H9 (cell line): ENCODE data around the gene MYO18B. TPM values are rescaled to one million over a fixed set of nuclear protein-coding genes. Genes with fewer than 3 reads are reported as not detected.

Experiments used
- DNase-seq: peaks from one replicate; pipeline ENCODE4 v3.0.0-alpha.2; 2017
- H2AFZ ChIP-seq: one replicate; pipeline ENCODE4 v1.6.1; 2013; ENCODE audit warnings: mild to moderate bottlenecking, low read length, control low read depth, moderate library complexity
- H2AK5ac ChIP-seq: 2 replicates; pipeline ENCODE4 v1.6.1; 2013; ENCODE audit warnings: low read length, control low read depth, mixed read lengths; ENCODE audit not compliant: insufficient read length
- H2BK120ac ChIP-seq: one replicate; pipeline ENCODE4 v1.6.1; 2013; ENCODE audit warnings: low read depth, mild to moderate bottlenecking, low read length, control low read depth, inconsistent platforms; ENCODE audit not compliant: poor library complexity, severe bottlenecking
- H2BK12ac ChIP-seq: 2 replicates; pipeline ENCODE4 v1.6.1; 2013; ENCODE audit warnings: low read length, control low read depth, mixed read lengths, low read depth; ENCODE audit not compliant: insufficient read length
- H2BK15ac ChIP-seq: 2 replicates; pipeline ENCODE4 v1.6.1; 2013; ENCODE audit warnings: low read depth, low read length, control low read depth
- H2BK20ac ChIP-seq: one replicate; pipeline ENCODE4 v1.6.1; 2013; ENCODE audit warnings: low read depth, mild to moderate bottlenecking, low read length, control low read depth, inconsistent platforms; ENCODE audit not compliant: poor library complexity, severe bottlenecking
- H2BK5ac ChIP-seq: 2 replicates; pipeline ENCODE4 v1.6.1; 2013; ENCODE audit warnings: low read length, control low read depth, mixed read lengths; ENCODE audit not compliant: insufficient read length
- H3K14ac ChIP-seq: 2 replicates; pipeline ENCODE4 v1.6.1; 2013; ENCODE audit warnings: low read length, control low read depth; ENCODE audit not compliant: insufficient read depth
- H3K18ac ChIP-seq: 2 replicates; pipeline ENCODE4 v1.6.1; 2013; ENCODE audit warnings: low read depth, mild to moderate bottlenecking, mixed read lengths, low read length, control low read depth; ENCODE audit not compliant: insufficient read length
- H3K23ac ChIP-seq: 2 replicates; pipeline ENCODE4 v1.6.1; 2013; ENCODE audit warnings: low read length, control low read depth, mixed read lengths, low read depth; ENCODE audit not compliant: insufficient read length
- H3K23me2 ChIP-seq: 2 replicates; pipeline ENCODE4 v1.6.1; 2013; ENCODE audit warnings: low read depth, mild to moderate bottlenecking, mixed read lengths, low read length, control low read depth; ENCODE audit not compliant: insufficient read length, poor library complexity, severe bottlenecking
- H3K27ac ChIP-seq: 2 replicates; pipeline ENCODE4 v1.5.1; 2013; ENCODE audit warnings: low read length, control low read depth, mixed read lengths, low read depth; ENCODE audit not compliant: insufficient read length
- H3K27me3 ChIP-seq: 2 replicates; pipeline ENCODE4 v1.6.1; 2013; ENCODE audit warnings: low read length, control low read depth, inconsistent platforms; ENCODE audit not compliant: insufficient read depth
- H3K4ac ChIP-seq: 2 replicates; pipeline ENCODE4 v1.6.1; 2013; ENCODE audit warnings: low read depth, mild to moderate bottlenecking, control low read depth, inconsistent platforms, low read length, moderate library complexity
- H3K4me1 ChIP-seq: 2 replicates; pipeline ENCODE4 v1.6.1; 2013; ENCODE audit warnings: low read length, control low read depth, inconsistent platforms; ENCODE audit not compliant: insufficient read depth
- H3K4me2 ChIP-seq: 2 replicates; pipeline ENCODE4 v1.6.1; 2013; ENCODE audit warnings: low read length, control low read depth, mixed read lengths; ENCODE audit not compliant: insufficient read length, insufficient read depth
- H3K56ac ChIP-seq: 2 replicates; pipeline ENCODE4 v1.6.1; 2013; ENCODE audit warnings: low read depth, mild to moderate bottlenecking, mixed read lengths, low read length, control low read depth; ENCODE audit not compliant: insufficient read length
- H3K79me1 ChIP-seq: 2 replicates; pipeline ENCODE4 v1.6.1; 2013; ENCODE audit warnings: low read depth, mild to moderate bottlenecking, moderate library complexity, low read length, control low read depth, inconsistent platforms; ENCODE audit not compliant: insufficient read depth, poor library complexity, severe bottlenecking
- H3K79me2 ChIP-seq: 2 replicates; pipeline ENCODE4 v1.6.1; 2013; ENCODE audit warnings: low read length, control low read depth, inconsistent platforms; ENCODE audit not compliant: insufficient read depth
- H3K9ac ChIP-seq: 2 replicates; pipeline ENCODE4 v1.6.1; 2013; ENCODE audit warnings: low read length, control low read depth, mixed read lengths; ENCODE audit not compliant: insufficient read length; ENCODE audit errors: extremely low read depth
- H3K9me3 ChIP-seq: one replicate; pipeline ENCODE4 v1.6.1; 2013; ENCODE audit warnings: low read depth, low read length, inconsistent platforms; ENCODE audit not compliant: control insufficient read depth
- H3T11ph ChIP-seq: one replicate; pipeline ENCODE4 v1.6.1; 2013; ENCODE audit warnings: mild to moderate bottlenecking, low read length, control low read depth, inconsistent platforms
- H4K20me1 ChIP-seq: one replicate; pipeline ENCODE4 v1.6.1; 2013; ENCODE audit not compliant: control insufficient read depth, insufficient read length, insufficient read depth
- H4K5ac ChIP-seq: 2 replicates; pipeline ENCODE4 v1.6.1; 2013; ENCODE audit warnings: low read depth, mild to moderate bottlenecking, mixed read lengths, low read length, control low read depth; ENCODE audit not compliant: insufficient read length
- H4K8ac ChIP-seq: replicated peaks from 2 replicates; pipeline ENCODE4 v1.6.1; 2013; ENCODE audit warnings: low read length, control low read depth, mixed read lengths, low read depth; ENCODE audit not compliant: insufficient read length
- H4K91ac ChIP-seq: 2 replicates; pipeline ENCODE4 v1.6.1; 2013; ENCODE audit warnings: low read depth, mild to moderate bottlenecking, moderate library complexity, mixed read lengths, low read length, control low read depth; ENCODE audit not compliant: insufficient read length
- H3K27ac Mint-ChIP-seq, 3 experiments: 2 replicates in 2 of 3; 3 replicates in 1 of 3; pipeline ENCODE4 v1.8.0; 2020 to 2021; ENCODE audit warnings: mixed read lengths in 3 of 3, mild to moderate bottlenecking in 1 of 3, moderate library complexity in 1 of 3
- H3K27me3 Mint-ChIP-seq: 2 replicates; pipeline ENCODE4 v1.8.0; 2021; ENCODE audit warnings: low read depth, mild to moderate bottlenecking, moderate library complexity, mixed read lengths
- H3K36me3 Mint-ChIP-seq, 3 experiments: 2 replicates in 2 of 3; 3 replicates in 1 of 3; pipeline ENCODE4 v1.8.0; 2020 to 2021; ENCODE audit warnings: low read depth in 3 of 3, mixed read lengths in 3 of 3; ENCODE audit not compliant: insufficient read depth in 1 of 3
- H3K4me1 Mint-ChIP-seq, 2 experiments: 2 replicates each; pipeline ENCODE4 v1.8.0; 2020; ENCODE audit warnings: mixed read lengths in 2 of 2
- H3K4me3 Mint-ChIP-seq, 2 experiments: 2 replicates in 1 of 2; 3 replicates in 1 of 2; pipeline ENCODE4 v1.8.0; 2020 to 2021; ENCODE audit warnings: mild to moderate bottlenecking in 2 of 2, mixed read lengths in 2 of 2, moderate library complexity in 1 of 2
- H3K9me3 Mint-ChIP-seq, 2 experiments: 2 replicates in 1 of 2; 3 replicates in 1 of 2; pipeline ENCODE4 v1.8.0; 2020; ENCODE audit warnings: mild to moderate bottlenecking in 2 of 2, mixed read lengths in 2 of 2, moderate library complexity in 1 of 2
- WGBS: extraction: QIAGEN DNeasy Blood & Tissue Kit; methylation state at CpG from one replicate; pipeline ENCODE4 v1.1.7; 2013; ENCODE audit warnings: missing lambda C conversion rate, low lambda C conversion rate, mixed read lengths; ENCODE audit not compliant: insufficient read length; ENCODE audit errors: extremely low coverage; 5-methylcytosine and 5-hydroxymethylcytosine counted together
- total RNA-seq: library from RNA; stranded (reverse); gene quantifications from 2 replicates; pipeline ENCODE4 v1.2.1, GENCODE V29; 2021
- TF ChIP-seq, protein P1 (sequence below): fragments of 200-600 bp; sonication (generic); conservative IDR thresholded peaks from 3 replicates; pipeline ENCODE4 v1.8.0; 2021; ENCODE audit warnings: antibody characterized with exemption, mild to moderate bottlenecking

Gene MYO18B
- total RNA-seq, 1 experiment from 2014 or later = 0.46 TPM

DNA sequence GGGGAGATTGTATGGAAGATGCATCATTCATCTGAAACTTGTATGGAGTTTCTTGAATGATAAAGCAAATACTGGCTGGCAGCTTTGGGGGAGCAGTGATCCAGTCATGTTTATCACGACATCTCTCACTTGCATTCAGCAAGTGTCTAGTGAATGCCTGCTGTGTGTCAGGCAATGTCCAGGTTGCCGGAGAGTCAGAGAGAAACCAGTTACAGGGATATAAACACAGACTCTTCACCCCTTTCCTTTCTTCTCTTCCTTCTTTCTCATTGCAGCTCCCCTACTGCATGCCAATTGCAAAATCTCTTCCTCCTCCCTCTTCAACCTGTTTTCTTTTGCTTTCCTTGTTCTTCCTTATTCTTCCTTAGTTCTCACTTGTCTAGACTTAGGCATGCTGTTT is 220.7 kb downstream of the MYO18B start:
- Histone ChIP-seq H4K91ac (no peak overlapping the region), H2BK12ac (no peak overlapping the region), H2BK20ac (no peak overlapping the region)

More for the DNA sequence above, 220.7 kb downstream of the MYO18B start:
- Histone ChIP-seq H3K23ac (no peak overlapping the region), H3K9me3 (no peaks in the 10 kb centered on the region), H4K20me1 (no peaks in the 10 kb centered on the region), H3K56ac (no peak overlapping the region), H3K79me1 (no peaks in the 10 kb centered on the region), H2AFZ (no peak overlapping the region), H3K23me2 (no peaks in the 10 kb centered on the region), H3K9ac (no peak overlapping the region), H2BK5ac (no peak overlapping the region), H3K4me1 (no peaks in the 10 kb centered on the region; the same call in 1 of the 2 replicates), H2BK15ac (no peak overlapping the region), H4K5ac (no peak overlapping the region), H3K4ac (no peak overlapping the region), H3K79me2 (no peaks in the 10 kb centered on the region), H3K27ac (no peak overlapping the region), H3T11ph (no peak overlapping the region), H2AK5ac (no peak overlapping the region), H2BK120ac (no peak overlapping the region), H4K8ac (no peak overlapping the region), H3K4me2 (no peak overlapping the region), H3K14ac (no peak overlapping the region), H3K18ac (no peak overlapping the region), H3K27me3 (no peaks in the 10 kb centered on the region)
- Mint-ChIP-seq H3K27ac (no peak overlapping the region), H3K36me3 (peaks cover 0 to 5% (median 0%) of the 10 kb centered on the region in 3 experiments; a peak in 1 of 7 replicates), H3K4me3 (no peak overlapping the region), H3K4me1 (peaks cover 11 to 15% of the 10 kb centered on the region in 2 experiments), H3K27me3 (no peaks in the 10 kb centered on the region; the same call in 1 of the 2 replicates), H3K9me3 (peaks cover 0 to 4% of the 10 kb centered on the region in 2 experiments; a peak in 1 of 5 replicates)
- TF ChIP-seq, protein P1, sequence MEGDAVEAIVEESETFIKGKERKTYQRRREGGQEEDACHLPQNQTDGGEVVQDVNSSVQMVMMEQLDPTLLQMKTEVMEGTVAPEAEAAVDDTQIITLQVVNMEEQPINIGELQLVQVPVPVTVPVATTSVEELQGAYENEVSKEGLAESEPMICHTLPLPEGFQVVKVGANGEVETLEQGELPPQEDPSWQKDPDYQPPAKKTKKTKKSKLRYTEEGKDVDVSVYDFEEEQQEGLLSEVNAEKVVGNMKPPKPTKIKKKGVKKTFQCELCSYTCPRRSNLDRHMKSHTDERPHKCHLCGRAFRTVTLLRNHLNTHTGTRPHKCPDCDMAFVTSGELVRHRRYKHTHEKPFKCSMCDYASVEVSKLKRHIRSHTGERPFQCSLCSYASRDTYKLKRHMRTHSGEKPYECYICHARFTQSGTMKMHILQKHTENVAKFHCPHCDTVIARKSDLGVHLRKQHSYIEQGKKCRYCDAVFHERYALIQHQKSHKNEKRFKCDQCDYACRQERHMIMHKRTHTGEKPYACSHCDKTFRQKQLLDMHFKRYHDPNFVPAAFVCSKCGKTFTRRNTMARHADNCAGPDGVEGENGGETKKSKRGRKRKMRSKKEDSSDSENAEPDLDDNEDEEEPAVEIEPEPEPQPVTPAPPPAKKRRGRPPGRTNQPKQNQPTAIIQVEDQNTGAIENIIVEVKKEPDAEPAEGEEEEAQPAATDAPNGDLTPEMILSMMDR = no peak
- WGBS = no CpG with 5 or more reads among the region's 2 CpGs
- no peak for DNase-seq
